Cortex of kidney (tissue), 1 donor: ENCODE measurements around the gene GALNT2.

Source experiments
- DNase-seq: peaks from one replicate; lab custom pipeline; 2025; lab: John Stamatoyannopoulos, UW

The GALNT2 gene

GRCh38 chr1:230050973-230051735, 15.9 kb upstream of the GALNT2 start:
- no peak for DNase-seq

GRCh38 chr1:230052018-230052417, 15.0 kb upstream of the GALNT2 start:
- no peak for DNase-seq

- DNase-seq: no peak
Measured at GRCh38 chr1:230052665-230053064, 14.4 kb upstream of the GALNT2 start.

GRCh38 chr1:230054092-230054749, 12.8 kb upstream of the GALNT2 start:
- no peak for DNase-seq

GRCh38 chr1:230056098-230056497, 10.9 kb upstream of the GALNT2 start:
- no peak for DNase-seq

- DNase-seq: no peak
Measured at GRCh38 chr1:230057100-230057499, 9.9 kb upstream of the GALNT2 start.

GRCh38 chr1:230057681-230058565, 9.1 kb upstream of the GALNT2 start:
- DNase-seq: no peak

GRCh38 chr1:230058626-230059025, 8.4 kb upstream of the GALNT2 start:
- DNase-seq: no peak

- DNase-seq: no peak
Measured at GRCh38 chr1:230061801-230062200, 5.2 kb upstream of the GALNT2 start.

- no peak for DNase-seq
Measured at GRCh38 chr1:230062521-230062920, 4.5 kb upstream of the GALNT2 start.

GRCh38 chr1:230064283-230064682, 2.8 kb upstream of the GALNT2 start:
- no peak for DNase-seq

- no peak for DNase-seq
Measured at GRCh38 chr1:230065161-230065560, 1.9 kb upstream of the GALNT2 start.

GRCh38 chr1:230065571-230065970, 1.5 kb upstream of the GALNT2 start:
- no peak for DNase-seq

GRCh38 chr1:230066031-230066430, 1.0 kb upstream of the GALNT2 start:
- DNase-seq: no peak

GRCh38 chr1:230067419-230067870, 407 bp downstream of the GALNT2 start:
- no peak for DNase-seq

- no peak for DNase-seq
Measured at GRCh38 chr1:230067871-230068620, 1.0 kb downstream of the GALNT2 start.

- no peak for DNase-seq
Measured at GRCh38 chr1:230068621-230068873, 1.5 kb downstream of the GALNT2 start.

GRCh38 chr1:230068952-230069684, 2.1 kb downstream of the GALNT2 start:
- no peak for DNase-seq

- DNase-seq: no peak
Measured at GRCh38 chr1:230069796-230070195, 2.8 kb downstream of the GALNT2 start.

- DNase-seq: no peak
Measured at GRCh38 chr1:230070321-230071208, 3.5 kb downstream of the GALNT2 start.
